Suprapubic skin (tissue), 4 donors: ENCODE results near the gene KMT2B. TPM values are rescaled to one million over a fixed set of nuclear protein-coding genes. Genes with fewer than 3 reads are reported as not detected.

ENCODE experiments used
- DNase-seq, 2 donors: peaks; one replicate each; pipeline ENCODE4 v3.0.0-alpha.2; 2019; ENCODE audit warnings: low spot score in 2 of 2
- H3K27ac ChIP-seq: fragments of 200-600 bp; sonication (generic); one replicate; pipeline ENCODE4 v1.5.1; 2019
- H3K27me3 ChIP-seq: fragments of 200-600 bp; sonication (generic); one replicate; pipeline ENCODE4 v1.5.1; 2019
- H3K36me3 ChIP-seq: fragments of 200-600 bp; sonication (generic); one replicate; pipeline ENCODE4 v1.5.1; 2019
- H3K4me1 ChIP-seq: fragments of 200-600 bp; sonication (generic); one replicate; pipeline ENCODE4 v1.5.1; 2019
- H3K4me3 ChIP-seq: fragments of 200-600 bp; sonication (generic); one replicate; pipeline ENCODE4 v1.5.1; 2019; ENCODE audit warnings: mild to moderate bottlenecking
- H3K9me3 ChIP-seq: fragments of 200-600 bp; sonication (generic); one replicate; pipeline ENCODE4 v1.5.1; 2019
- CTCF ChIP-seq, 2 donors: fragments of 200-600 bp in 1 of 2; fragments of 450-650 bp in 1 of 2; sonication (generic) in 1 of 2; IDR thresholded peaks; one replicate each; pipeline ENCODE4 v1.5.1; 2016 to 2019; ENCODE audit warnings: antibody characterized with exemption in 2 of 2, mild to moderate bottlenecking in 1 of 2, moderate library complexity in 1 of 2
- EP300 ChIP-seq: sonication (generic); formaldehyde crosslinking; IDR thresholded peaks from one replicate; pipeline ENCODE4 v1.6.1; 2017; ENCODE audit warnings: antibody characterized with exemption
- POLR2A ChIP-seq, 2 donors: fragments of 450-650 bp; IDR thresholded peaks; one replicate each; pipeline ENCODE4 v1.6.1; 2017; ENCODE audit warnings: antibody characterized with exemption in 2 of 2, mild to moderate bottlenecking in 2 of 2, moderate library complexity in 2 of 2
- POLR2AphosphoS5 ChIP-seq, 3 donors: sonication (generic); formaldehyde crosslinking; IDR thresholded peaks; one replicate each; pipeline ENCODE4 v1.6.1; 2017; ENCODE audit warnings: antibody characterized with exemption in 3 of 3
- WGBS: methylation state at CpG from one replicate; pipeline ENCODE4 v1.1.5; 2018; 5-methylcytosine and 5-hydroxymethylcytosine counted together
- total RNA-seq, 4 donors: library from RNA; depleted of rRNA; stranded (reverse); fragments of >200 nt; gene quantifications; one replicate each; pipeline ENCODE4 v1.1.0, GENCODE V29; 2016

Gene KMT2B
- total RNA-seq, 4 donors from 2014 or later, result 31.2 to 66.8 (median 45.2) TPM

GRCh38 chr19:35746531-35746930, 28.7 kb downstream of the KMT2B start:
- DNase-seq, result no peak
- Histone ChIP-seq H3K36me3 (peaks cover 5% of the 10 kb centered on the region), H3K27ac (no peak overlapping the region), H3K4me3 (peak overlapping the region; percentile 86), H3K9me3 (no peaks in the 10 kb centered on the region), H3K27me3 (no peaks in the 10 kb centered on the region), H3K4me1 (peaks cover 44% of the 10 kb centered on the region)
- WGBS, result 74% methylated on average over 5 of the region's 5 CpGs
- no peak for TF ChIP-seq POLR2AphosphoS5 (IDR thresholded peaks at IDR 0.05)
- TF ChIP-seq POLR2A (IDR thresholded peaks at IDR 0.05), result no peak
- TF ChIP-seq CTCF (IDR thresholded peaks at IDR 0.05), result no peak
- TF ChIP-seq EP300, result no peak

- DNase-seq, result peak; percentile 99 to 100
- H3K9me3 ChIP-seq, result no peaks in the 10 kb centered on the region
- peak within 1 kb of the TSS; percentile 34 for H3K27ac ChIP-seq
- H3K4me3 ChIP-seq, result peak within 1 kb of the TSS; percentile 59
- H3K27me3 ChIP-seq, result no peaks in the 10 kb centered on the region
- under 1% methylated on average over 38 of the region's 45 CpGs for WGBS
- TF ChIP-seq POLR2AphosphoS5 (IDR thresholded peaks at IDR 0.05) (peak in 1 of 3 donors; percentile 59), EP300 (no peak), POLR2A (IDR thresholded peaks at IDR 0.05) (peak; percentile 71 to 78)
- peaks cover 44% of the 10 kb centered on the region for H3K4me1 ChIP-seq
- H3K36me3 ChIP-seq, result peaks cover 16% of the 10 kb centered on the region
Observed at GRCh38 chr19:35748106-35749020, 30.6 kb downstream of the KMT2B start, which contains the start of gene LIN37. Gene LIN37, plus strand, starts transcription at chr19:35748576. Its CDS starts 149 bp downstream, at chr19:35748725.

- TF ChIP-seq CTCF (IDR thresholded peaks at IDR 0.05) (no peak), POLR2AphosphoS5 (IDR thresholded peaks at IDR 0.05) (no peak), POLR2A (IDR thresholded peaks at IDR 0.05) (no peak), EP300 (no peak)
- Histone ChIP-seq H3K27me3 (no peaks in the 10 kb centered on the region), H3K27ac (no peak overlapping the region), H3K4me3 (no peak overlapping the region), H3K9me3 (no peaks in the 10 kb centered on the region), H3K36me3 (peaks cover 25% of the 10 kb centered on the region), H3K4me1 (peaks cover 40% of the 10 kb centered on the region)
- WGBS, result 82% methylated on average over 5 of the region's 5 CpGs
- no peak for DNase-seq
Observed at GRCh38 chr19:35750167-35750566, 32.4 kb downstream of the KMT2B start.

- Histone ChIP-seq H3K9me3 (no peaks in the 10 kb centered on the region), H3K36me3 (peaks cover 25% of the 10 kb centered on the region), H3K4me3 (no peak overlapping the region), H3K27me3 (no peaks in the 10 kb centered on the region), H3K27ac (no peak overlapping the region), H3K4me1 (peaks cover 47% of the 10 kb centered on the region)
- TF ChIP-seq POLR2AphosphoS5 (IDR thresholded peaks at IDR 0.05) (no peak), EP300 (no peak), POLR2A (IDR thresholded peaks at IDR 0.05) (no peak)
- WGBS, result 89% methylated on average over 11 of the region's 14 CpGs
- no peak for DNase-seq
Observed at GRCh38 chr19:35751839-35752745, 34.3 kb downstream of the KMT2B start.

GRCh38 chr19:35752746-35753350, 35.0 kb downstream of the KMT2B start:
- DNase-seq, result no peak
- H3K27ac ChIP-seq, result no peak overlapping the region
- TF ChIP-seq EP300 (no peak), POLR2AphosphoS5 (IDR thresholded peaks at IDR 0.05) (no peak), POLR2A (IDR thresholded peaks at IDR 0.05) (no peak), CTCF (IDR thresholded peaks at IDR 0.05) (no peak)
- H3K27me3 ChIP-seq, result no peaks in the 10 kb centered on the region
- no peak overlapping the region for H3K4me3 ChIP-seq
- H3K4me1 ChIP-seq, result peaks cover 50% of the 10 kb centered on the region
- H3K36me3 ChIP-seq, result peaks cover 25% of the 10 kb centered on the region
- WGBS, result 95% methylated on average over 16 of the region's 20 CpGs
- H3K9me3 ChIP-seq, result no peaks in the 10 kb centered on the region
